ENCODE results near the gene LEFTY1. TPM values are rescaled to one million over a fixed set of nuclear protein-coding genes. Genes with fewer than 3 reads are reported as not detected.
A peak's percentile ranks its signal among the peaks of the same experiment; 100 is the strongest.

Gene LEFTY1
- total and polyA plus RNA-seq, 9 of the 15 experiments (the other 6 are each of a cell fraction or from before 2014, with no cell fraction given) = 0.07 to 0.24 (median 0.17) TPM; not detected in 5

- no peak for TF ChIP-seq ZNF655 (CRISPR knock-in tag; IDR thresholded peaks at IDR 0.05)
- TF ChIP-seq, protein P1, sequence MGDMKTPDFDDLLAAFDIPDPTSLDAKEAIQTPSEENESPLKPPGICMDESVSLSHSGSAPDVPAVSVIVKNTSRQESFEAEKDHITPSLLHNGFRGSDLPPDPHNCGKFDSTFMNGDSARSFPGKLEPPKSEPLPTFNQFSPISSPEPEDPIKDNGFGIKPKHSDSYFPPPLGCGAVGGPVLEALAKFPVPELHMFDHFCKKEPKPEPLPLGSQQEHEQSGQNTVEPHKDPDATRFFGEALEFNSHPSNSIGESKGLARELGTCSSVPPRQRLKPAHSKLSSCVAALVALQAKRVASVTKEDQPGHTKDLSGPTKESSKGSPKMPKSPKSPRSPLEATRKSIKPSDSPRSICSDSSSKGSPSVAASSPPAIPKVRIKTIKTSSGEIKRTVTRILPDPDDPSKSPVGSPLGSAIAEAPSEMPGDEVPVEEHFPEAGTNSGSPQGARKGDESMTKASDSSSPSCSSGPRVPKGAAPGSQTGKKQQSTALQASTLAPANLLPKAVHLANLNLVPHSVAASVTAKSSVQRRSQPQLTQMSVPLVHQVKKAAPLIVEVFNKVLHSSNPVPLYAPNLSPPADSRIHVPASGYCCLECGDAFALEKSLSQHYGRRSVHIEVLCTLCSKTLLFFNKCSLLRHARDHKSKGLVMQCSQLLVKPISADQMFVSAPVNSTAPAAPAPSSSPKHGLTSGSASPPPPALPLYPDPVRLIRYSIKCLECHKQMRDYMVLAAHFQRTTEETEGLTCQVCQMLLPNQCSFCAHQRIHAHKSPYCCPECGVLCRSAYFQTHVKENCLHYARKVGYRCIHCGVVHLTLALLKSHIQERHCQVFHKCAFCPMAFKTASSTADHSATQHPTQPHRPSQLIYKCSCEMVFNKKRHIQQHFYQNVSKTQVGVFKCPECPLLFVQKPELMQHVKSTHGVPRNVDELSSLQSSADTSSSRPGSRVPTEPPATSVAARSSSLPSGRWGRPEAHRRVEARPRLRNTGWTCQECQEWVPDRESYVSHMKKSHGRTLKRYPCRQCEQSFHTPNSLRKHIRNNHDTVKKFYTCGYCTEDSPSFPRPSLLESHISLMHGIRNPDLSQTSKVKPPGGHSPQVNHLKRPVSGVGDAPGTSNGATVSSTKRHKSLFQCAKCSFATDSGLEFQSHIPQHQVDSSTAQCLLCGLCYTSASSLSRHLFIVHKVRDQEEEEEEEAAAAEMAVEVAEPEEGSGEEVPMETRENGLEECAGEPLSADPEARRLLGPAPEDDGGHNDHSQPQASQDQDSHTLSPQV (IDR thresholded peaks at IDR 0.05) = 0 out of 2 replicates have a peak, but pooled peaks have one; percentile 32
- TF ChIP-seq HNRNPLL (IDR thresholded peaks at IDR 0.05; ENCODE audit: low read depth, low read length, poor library complexity, severe bottlenecking) = no peak
- no peak for TF ChIP-seq MGA (IDR thresholded peaks at IDR 0.05)
- TF ChIP-seq, protein P2, sequence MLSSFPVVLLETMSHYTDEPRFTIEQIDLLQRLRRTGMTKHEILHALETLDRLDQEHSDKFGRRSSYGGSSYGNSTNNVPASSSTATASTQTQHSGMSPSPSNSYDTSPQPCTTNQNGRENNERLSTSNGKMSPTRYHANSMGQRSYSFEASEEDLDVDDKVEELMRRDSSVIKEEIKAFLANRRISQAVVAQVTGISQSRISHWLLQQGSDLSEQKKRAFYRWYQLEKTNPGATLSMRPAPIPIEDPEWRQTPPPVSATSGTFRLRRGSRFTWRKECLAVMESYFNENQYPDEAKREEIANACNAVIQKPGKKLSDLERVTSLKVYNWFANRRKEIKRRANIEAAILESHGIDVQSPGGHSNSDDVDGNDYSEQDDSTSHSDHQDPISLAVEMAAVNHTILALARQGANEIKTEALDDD (IDR thresholded peaks at IDR 0.05) = no peak
- TF ChIP-seq ETV6 (IDR thresholded peaks at IDR 0.05; ENCODE audit: borderline replicate concordance in 1 of 2, low read depth in 2 of 2, low read length in 1 of 2) = no peak
- TF ChIP-seq ETV6 (CRISPR knock-in tag; IDR thresholded peaks at IDR 0.05; ENCODE audit: borderline replicate concordance) = no peak
- no peak for TF ChIP-seq KDM5B (IDR thresholded peaks at IDR 0.05; ENCODE audit: insufficient replicate concordance, low read depth, low read length)
- no peak for TF ChIP-seq ZKSCAN3 (CRISPR knock-in tag; IDR thresholded peaks at IDR 0.05)
- no peak for TF ChIP-seq FOS (IDR thresholded peaks at IDR 0.05; ENCODE audit: extremely low read depth, insufficient read length)
These were observed 28.6 kb upstream of the LEFTY1 start (continued) for GRCh38 chr1:225917536-225917935.

Measured in K562 (cell line).